ENCODE data around the gene TLR1.

Gene TLR1

DNA sequence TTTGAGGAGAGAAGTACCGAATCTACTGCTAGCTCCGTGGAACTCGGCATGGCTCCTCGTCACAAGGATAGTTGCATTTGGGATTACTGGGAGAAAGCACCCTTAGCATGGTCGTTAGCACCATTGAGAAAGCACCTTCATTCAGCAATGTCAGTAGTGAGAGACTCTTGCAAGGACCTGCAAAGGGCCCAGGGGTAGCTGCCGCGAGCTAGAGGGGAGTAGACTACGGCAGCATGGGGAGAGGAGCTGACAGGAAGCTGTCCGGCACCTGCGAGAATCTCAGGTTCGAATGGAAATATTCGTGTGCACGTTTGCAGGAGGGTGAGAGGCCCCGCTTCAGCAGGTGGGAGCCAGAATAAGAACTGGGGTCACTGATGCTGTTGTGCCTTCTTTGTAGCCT lies 42.0 kb downstream of the TLR1 start:
- no peaks in the 10 kb centered on the region for H4K20me1 ChIP-seq (ENCODE audit: control insufficient read depth, insufficient read depth, low read depth, low read length)

DNA sequence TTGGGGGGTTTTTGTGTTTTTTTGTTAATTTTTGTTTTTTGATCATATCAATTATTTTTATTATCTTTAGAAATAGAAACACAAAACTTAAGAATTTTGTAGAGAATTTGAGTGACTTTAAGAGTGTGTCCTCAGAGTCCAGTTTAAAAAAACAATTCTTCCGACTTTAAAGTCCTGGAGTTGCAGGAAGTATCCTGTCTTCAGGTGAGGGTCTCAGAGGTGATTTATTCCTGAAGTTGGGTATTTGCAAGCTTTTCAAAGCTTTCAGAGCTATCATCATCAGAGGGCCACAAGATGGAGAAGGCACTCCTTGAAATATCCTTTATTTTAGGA lies 44.8 kb downstream of the TLR1 start:
- H3K4me1 ChIP-seq (ENCODE audit: control insufficient read depth, low read length) = peaks cover 72% of the 10 kb centered on the region
- H3K27ac ChIP-seq (ENCODE audit: low read depth, low read length) = peak overlapping the region; percentile 97
- H3K4me3 ChIP-seq (ENCODE audit: low read length) = peak overlapping the region; percentile 73
- peaks cover 8% of the 10 kb centered on the region for H3K79me2 ChIP-seq (ENCODE audit: control insufficient read depth, low read length)
- no peaks in the 10 kb centered on the region for H3K27me3 ChIP-seq (ENCODE audit: control insufficient read depth, low read length)
- H3K36me3 ChIP-seq (ENCODE audit: control insufficient read depth, low read length) = peaks cover 4% of the 10 kb centered on the region
- H3K9me3 ChIP-seq (ENCODE audit: control insufficient read depth, insufficient read depth, low read length) = no peaks in the 10 kb centered on the region
- peak overlapping the region; percentile 95 for H3K4me2 ChIP-seq (ENCODE audit: low read length)
- H4K20me1 ChIP-seq (ENCODE audit: control insufficient read depth, insufficient read depth, low read depth, low read length) = no peaks in the 10 kb centered on the region
- TF ChIP-seq EZH2phosphoT487 (IDR thresholded peaks at IDR 0.05; ENCODE audit: borderline replicate concordance, low read length) = no peak
- TF ChIP-seq, protein P1, sequence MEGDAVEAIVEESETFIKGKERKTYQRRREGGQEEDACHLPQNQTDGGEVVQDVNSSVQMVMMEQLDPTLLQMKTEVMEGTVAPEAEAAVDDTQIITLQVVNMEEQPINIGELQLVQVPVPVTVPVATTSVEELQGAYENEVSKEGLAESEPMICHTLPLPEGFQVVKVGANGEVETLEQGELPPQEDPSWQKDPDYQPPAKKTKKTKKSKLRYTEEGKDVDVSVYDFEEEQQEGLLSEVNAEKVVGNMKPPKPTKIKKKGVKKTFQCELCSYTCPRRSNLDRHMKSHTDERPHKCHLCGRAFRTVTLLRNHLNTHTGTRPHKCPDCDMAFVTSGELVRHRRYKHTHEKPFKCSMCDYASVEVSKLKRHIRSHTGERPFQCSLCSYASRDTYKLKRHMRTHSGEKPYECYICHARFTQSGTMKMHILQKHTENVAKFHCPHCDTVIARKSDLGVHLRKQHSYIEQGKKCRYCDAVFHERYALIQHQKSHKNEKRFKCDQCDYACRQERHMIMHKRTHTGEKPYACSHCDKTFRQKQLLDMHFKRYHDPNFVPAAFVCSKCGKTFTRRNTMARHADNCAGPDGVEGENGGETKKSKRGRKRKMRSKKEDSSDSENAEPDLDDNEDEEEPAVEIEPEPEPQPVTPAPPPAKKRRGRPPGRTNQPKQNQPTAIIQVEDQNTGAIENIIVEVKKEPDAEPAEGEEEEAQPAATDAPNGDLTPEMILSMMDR (IDR thresholded peaks at IDR 0.05; ENCODE audit: low read depth, low read length, poor library complexity, severe bottlenecking) = no peak
- peaks cover 28% of the 10 kb centered on the region for H3F3A ChIP-seq (ENCODE audit: control insufficient read depth, insufficient read depth)
- H3K9me2 ChIP-seq (replicated peaks; ENCODE audit: control insufficient read depth, low read length) = no peaks in the 10 kb centered on the region

More for the DNA sequence above, 42.0 kb downstream of the TLR1 start:
- Histone ChIP-seq H3K4me1 (ENCODE audit: control insufficient read depth, low read length) (peaks cover 80% of the 10 kb centered on the region), H3K9me3 (ENCODE audit: control insufficient read depth, insufficient read depth, low read length) (peaks cover 5% of the 10 kb centered on the region; the same call in 1 of the 2 replicates), H3K4me2 (ENCODE audit: low read length) (peak overlapping the region; percentile 95), H3K36me3 (ENCODE audit: control insufficient read depth, low read length) (peaks cover 8% of the 10 kb centered on the region), H3K9me2 (replicated peaks; ENCODE audit: control insufficient read depth, low read length) (no peaks in the 10 kb centered on the region), H3K79me2 (ENCODE audit: control insufficient read depth, low read length) (peaks cover 8% of the 10 kb centered on the region), H3F3A (ENCODE audit: control insufficient read depth, insufficient read depth) (peaks cover 34% of the 10 kb centered on the region), H3K4me3 (ENCODE audit: low read length) (peak overlapping the region; percentile 73), H3K27ac (ENCODE audit: low read depth, low read length) (peak overlapping the region; percentile 97), H3K27me3 (ENCODE audit: control insufficient read depth, low read length) (no peaks in the 10 kb centered on the region)
- TF ChIP-seq, protein P1 (IDR thresholded peaks at IDR 0.05; ENCODE audit: low read depth, low read length, poor library complexity, severe bottlenecking) = no peak
- TF ChIP-seq EZH2phosphoT487 (IDR thresholded peaks at IDR 0.05; ENCODE audit: borderline replicate concordance, low read length) = no peak

DNA sequence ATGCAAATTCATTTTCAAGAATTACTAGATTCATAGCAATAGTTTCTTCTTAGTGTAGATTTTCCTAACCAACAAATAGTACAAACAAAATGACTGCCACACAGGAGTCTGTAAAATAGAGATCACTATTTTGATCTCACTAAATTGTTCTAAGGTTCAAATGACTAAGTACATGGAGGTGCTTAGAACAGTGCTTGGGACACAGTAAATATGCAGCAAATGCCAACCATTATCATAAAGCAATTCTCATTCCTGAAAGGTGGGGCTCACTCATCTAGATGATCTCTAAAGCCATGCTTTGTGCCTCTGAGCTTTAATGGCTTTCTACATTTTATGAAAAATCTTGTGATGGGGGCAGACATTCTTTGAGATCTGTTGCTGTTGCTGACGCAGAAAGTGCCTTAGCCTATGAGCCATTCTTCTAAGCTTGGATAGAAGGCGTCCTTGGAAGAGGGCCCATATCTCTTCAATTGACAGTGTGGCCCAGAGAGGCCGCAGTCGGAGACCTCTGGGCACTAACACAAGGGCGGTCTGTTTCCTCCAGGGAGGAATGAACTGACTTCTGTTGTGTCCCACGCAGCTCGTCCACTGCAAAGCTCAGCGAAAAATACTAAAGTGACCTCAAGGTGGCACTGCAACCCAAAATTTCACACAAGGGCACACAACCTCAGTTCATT lies 45.3 kb downstream of the TLR1 start:
- H3K27me3 ChIP-seq (ENCODE audit: control insufficient read depth, low read length) = no peaks in the 10 kb centered on the region
- no peak overlapping the region for H3K27ac ChIP-seq (ENCODE audit: low read depth, low read length)
- H3K4me3 ChIP-seq (ENCODE audit: low read length) = peak overlapping the region; percentile 33
- H3K4me2 ChIP-seq (ENCODE audit: low read length) = peak overlapping the region; percentile 95
- H3K9me3 ChIP-seq (ENCODE audit: control insufficient read depth, insufficient read depth, low read length) = no peaks in the 10 kb centered on the region
- H3K9me2 ChIP-seq (replicated peaks; ENCODE audit: control insufficient read depth, low read length) = no peaks in the 10 kb centered on the region
- TF ChIP-seq, protein P1 (IDR thresholded peaks at IDR 0.05; ENCODE audit: low read depth, low read length, poor library complexity, severe bottlenecking) = peak; percentile 70
- TF ChIP-seq EZH2phosphoT487 (IDR thresholded peaks at IDR 0.05; ENCODE audit: borderline replicate concordance, low read length) = no peak
- H3K36me3 ChIP-seq (ENCODE audit: control insufficient read depth, low read length) = peaks cover 4% of the 10 kb centered on the region
- peaks cover 67% of the 10 kb centered on the region for H3K4me1 ChIP-seq (ENCODE audit: control insufficient read depth, low read length)
- H3K79me2 ChIP-seq (ENCODE audit: control insufficient read depth, low read length) = peaks cover 8% of the 10 kb centered on the region
- H4K20me1 ChIP-seq (ENCODE audit: control insufficient read depth, insufficient read depth, low read depth, low read length) = no peaks in the 10 kb centered on the region
- peaks cover 26% of the 10 kb centered on the region for H3F3A ChIP-seq (ENCODE audit: control insufficient read depth, insufficient read depth)
